Liver (tissue), 9 donors: Measurements from ENCODE around the gene FNTB. TPM values are rescaled to one million over a fixed set of nuclear protein-coding genes. Genes with fewer than 3 reads are reported as not detected.

Source experiments
- DNase-seq: peaks from one replicate; pipeline ENCODE4 v3.0.0-alpha.2; 2017; ENCODE audit warnings: low spot score
- H3K27ac ChIP-seq, 2 donors: one replicate each; pipeline ENCODE4 v1.7.0; 2013; ENCODE audit warnings: inconsistent platforms in 2 of 2, low read length in 2 of 2, control low read depth in 1 of 2, low read depth in 1 of 2, mild to moderate bottlenecking in 1 of 2
- H3K27me3 ChIP-seq, 4 donors: one replicate each; pipeline versions ENCODE4 v1.6.1 to v1.7.0; 2013; ENCODE audit warnings: low read length in 3 of 4, inconsistent platforms in 1 of 4, mild to moderate bottlenecking in 1 of 4, moderate library complexity in 1 of 4; ENCODE audit not compliant: control insufficient read depth in 4 of 4, insufficient read depth in 4 of 4
- H3K36me3 ChIP-seq, 4 donors: one replicate each; pipeline versions ENCODE4 v1.6.1 to v1.7.0; 2013; ENCODE audit warnings: low read length in 3 of 4, mild to moderate bottlenecking in 3 of 4, low read depth in 1 of 4, moderate library complexity in 1 of 4; ENCODE audit not compliant: control insufficient read depth in 4 of 4, insufficient read depth in 3 of 4
- H3K4me1 ChIP-seq, 4 donors: one replicate each; pipeline versions ENCODE4 v1.6.1 to v1.7.0; 2013; ENCODE audit warnings: low read length in 3 of 4, mild to moderate bottlenecking in 3 of 4, moderate library complexity in 1 of 4; ENCODE audit not compliant: control insufficient read depth in 4 of 4, insufficient read depth in 4 of 4
- H3K4me3 ChIP-seq, 3 donors: one replicate each; pipeline versions ENCODE4 v1.6.1 to v1.7.0; 2013; ENCODE audit warnings: low read length in 3 of 3, control low read depth in 1 of 3, low read depth in 1 of 3, mild to moderate bottlenecking in 1 of 3
- H3K9ac ChIP-seq, 2 donors: one replicate each; pipeline ENCODE4 v1.7.0; 2013; ENCODE audit warnings: low read length in 2 of 2, mild to moderate bottlenecking in 2 of 2, moderate library complexity in 2 of 2, control low read depth in 1 of 2, low read depth in 1 of 2
- H3K9me3 ChIP-seq, 4 donors: one replicate each; pipeline versions ENCODE4 v1.6.1 to v1.7.0; 2013; ENCODE audit warnings: low read length in 3 of 4; ENCODE audit not compliant: control insufficient read depth in 4 of 4
- ATF3 ChIP-seq: IDR thresholded peaks from 2 replicates; pipeline ENCODE4 v1.6.1; 2016; ENCODE audit warnings: antibody characterized with exemption
- EGR1 ChIP-seq, 2 donors: IDR thresholded peaks; 2 replicates each; pipeline ENCODE4 v1.6.1; 2016 to 2018; ENCODE audit warnings: antibody characterized with exemption in 2 of 2, low read depth in 2 of 2
- FOXA1 ChIP-seq: IDR thresholded peaks from 2 replicates; pipeline ENCODE4 v1.6.1; 2016; ENCODE audit warnings: antibody characterized with exemption
- FOXA2 ChIP-seq: IDR thresholded peaks from 2 replicates; pipeline ENCODE4 v1.6.1; 2016; ENCODE audit warnings: antibody characterized with exemption
- GABPA ChIP-seq, 2 donors: IDR thresholded peaks in 1 of 2; conservative IDR thresholded peaks in 1 of 2; 2 replicates each; pipeline ENCODE4 v1.6.1; 2016; ENCODE audit warnings: antibody characterized with exemption in 2 of 2, mild to moderate bottlenecking in 1 of 2, moderate library complexity in 1 of 2
- HNF4A ChIP-seq, 2 donors: conservative IDR thresholded peaks; 2 replicates each; pipeline ENCODE4 v1.6.1; 2016; ENCODE audit warnings: antibody characterized with exemption in 2 of 2, mild to moderate bottlenecking in 2 of 2
- HNF4G ChIP-seq: IDR thresholded peaks from 2 replicates; pipeline ENCODE4 v1.6.1; 2016; ENCODE audit warnings: antibody characterized with exemption
- JUND ChIP-seq, 2 donors: IDR thresholded peaks; 2 replicates each; pipeline ENCODE4 v1.6.1; 2016; ENCODE audit warnings: antibody characterized with exemption in 2 of 2
- NR2F2 ChIP-seq: IDR thresholded peaks from 2 replicates; pipeline ENCODE4 v1.6.1; 2016; ENCODE audit warnings: antibody characterized with exemption
- RAD21 ChIP-seq, 2 donors: IDR thresholded peaks; 2 replicates each; pipeline ENCODE4 v1.6.1; 2016; ENCODE audit warnings: antibody characterized with exemption in 2 of 2, mild to moderate bottlenecking in 2 of 2
- REST ChIP-seq: IDR thresholded peaks from 2 replicates; pipeline ENCODE4 v1.6.1; 2016; ENCODE audit warnings: antibody characterized with exemption, mild to moderate bottlenecking
- RXRA ChIP-seq, 2 donors: IDR thresholded peaks; 2 replicates each; pipeline ENCODE4 v1.6.1; 2017 to 2018; ENCODE audit warnings: antibody characterized with exemption in 2 of 2, mild to moderate bottlenecking in 1 of 2
- SP1 ChIP-seq: IDR thresholded peaks from 2 replicates; pipeline ENCODE4 v1.6.1; 2018; ENCODE audit warnings: antibody characterized with exemption, mild to moderate bottlenecking
- TAF1 ChIP-seq: conservative IDR thresholded peaks from 2 replicates; pipeline ENCODE4 v1.6.1; 2016; ENCODE audit warnings: antibody characterized with exemption, mild to moderate bottlenecking
- YY1 ChIP-seq: IDR thresholded peaks from 2 replicates; pipeline ENCODE4 v1.6.1; 2016; ENCODE audit warnings: antibody characterized with exemption, mild to moderate bottlenecking
- ZBTB33 ChIP-seq: IDR thresholded peaks from 2 replicates; pipeline ENCODE4 v1.6.1; 2016; ENCODE audit warnings: antibody characterized with exemption
- WGBS: extraction: QIAGEN DNeasy Blood & Tissue Kit; methylation state at CpG from one replicate; pipeline ENCODE4 v1.1.7; 2013; 5-methylcytosine and 5-hydroxymethylcytosine counted together
- polyA plus RNA-seq, 2 donors: library from polyadenylated mRNA; stranded (reverse) in 1 of 2; unstranded in 1 of 2; fragments of 200-250 nt in 1 of 2; fragments of >200 nt in 1 of 2; fragmentation: Nextera tagmentation in 1 of 2; extraction: Ambion mirVana in 1 of 2; gene quantifications; one replicate each; pipeline versions ENCODE4 v1.2.1 to v1.2.3, GENCODE V29; 2013 to 2015
- total RNA-seq, 2 donors: library from RNA; depleted of rRNA; stranded (reverse); fragments of >200 nt; gene quantifications; one replicate each; pipeline ENCODE4 v1.2.3, GENCODE V29; 2014
- TF ChIP-seq, protein P1 (sequence below): fragments of 150-350 bp; IDR thresholded peaks from 2 replicates; pipeline ENCODE4 v1.5.1; 2017; ENCODE audit warnings: improper control_type of control experiment, low read depth, low read length; ENCODE audit not compliant: missing input control
- TF ChIP-seq, protein P2 (sequence below): IDR thresholded peaks from 2 replicates; pipeline ENCODE4 v1.6.1; 2016; ENCODE audit warnings: antibody characterized with exemption
- donor health status: healthy.
- donor health status: healthy.
- donor health status: healthy.
- donor health status: healthy.
- donor health status: healthy.

FNTB gene
- total and polyA plus RNA-seq, 4 donors: 6.3 to 17.2 (median 9.0) TPM

GRCh38 chr14:64953310-64953654, 33.4 kb upstream of the FNTB start:
- no peak overlapping the region for H3K9ac ChIP-seq
- no peaks in the 10 kb centered on the region for H3K9me3 ChIP-seq
- no peaks in the 10 kb centered on the region for H3K27me3 ChIP-seq
- DNase-seq: no peak
- peaks cover 0 to 2% (median 0%) of the 10 kb centered on the region in 4 donors for H3K36me3 ChIP-seq
- TF ChIP-seq HNF4G: no peak
- no peak for TF ChIP-seq JUND (IDR thresholded peaks at IDR 0.05)
- no peak for TF ChIP-seq RXRA (IDR thresholded peaks at IDR 0.05)
- no peak for TF ChIP-seq ATF3
- TF ChIP-seq, protein P1, sequence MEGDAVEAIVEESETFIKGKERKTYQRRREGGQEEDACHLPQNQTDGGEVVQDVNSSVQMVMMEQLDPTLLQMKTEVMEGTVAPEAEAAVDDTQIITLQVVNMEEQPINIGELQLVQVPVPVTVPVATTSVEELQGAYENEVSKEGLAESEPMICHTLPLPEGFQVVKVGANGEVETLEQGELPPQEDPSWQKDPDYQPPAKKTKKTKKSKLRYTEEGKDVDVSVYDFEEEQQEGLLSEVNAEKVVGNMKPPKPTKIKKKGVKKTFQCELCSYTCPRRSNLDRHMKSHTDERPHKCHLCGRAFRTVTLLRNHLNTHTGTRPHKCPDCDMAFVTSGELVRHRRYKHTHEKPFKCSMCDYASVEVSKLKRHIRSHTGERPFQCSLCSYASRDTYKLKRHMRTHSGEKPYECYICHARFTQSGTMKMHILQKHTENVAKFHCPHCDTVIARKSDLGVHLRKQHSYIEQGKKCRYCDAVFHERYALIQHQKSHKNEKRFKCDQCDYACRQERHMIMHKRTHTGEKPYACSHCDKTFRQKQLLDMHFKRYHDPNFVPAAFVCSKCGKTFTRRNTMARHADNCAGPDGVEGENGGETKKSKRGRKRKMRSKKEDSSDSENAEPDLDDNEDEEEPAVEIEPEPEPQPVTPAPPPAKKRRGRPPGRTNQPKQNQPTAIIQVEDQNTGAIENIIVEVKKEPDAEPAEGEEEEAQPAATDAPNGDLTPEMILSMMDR: no peak
- TF ChIP-seq ZBTB33: no peak
- no peak for TF ChIP-seq HNF4A (conservative IDR thresholded peaks at IDR 0.05)
- TF ChIP-seq SP1: no peak
- TF ChIP-seq GABPA (IDR thresholded peaks at IDR 0.05 in 1 of 2, conservative IDR thresholded peaks at IDR 0.05 in 1 of 2): no peak
- TF ChIP-seq YY1: no peak
- no peak for TF ChIP-seq FOXA2
- TF ChIP-seq TAF1: no peak
- no peak for TF ChIP-seq RAD21 (IDR thresholded peaks at IDR 0.05)
- no peak for TF ChIP-seq REST
- TF ChIP-seq, protein P2, sequence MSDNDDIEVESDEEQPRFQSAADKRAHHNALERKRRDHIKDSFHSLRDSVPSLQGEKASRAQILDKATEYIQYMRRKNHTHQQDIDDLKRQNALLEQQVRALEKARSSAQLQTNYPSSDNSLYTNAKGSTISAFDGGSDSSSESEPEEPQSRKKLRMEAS: no peak
- TF ChIP-seq NR2F2: no peak
- no peak for TF ChIP-seq FOXA1
- no peak for TF ChIP-seq EGR1 (IDR thresholded peaks at IDR 0.05; ENCODE audit: low read depth in 2 of 2)
- H3K4me3 ChIP-seq: no peak overlapping the region
- peaks cover 3 to 10% (median 8%) of the 10 kb centered on the region in 4 donors for H3K4me1 ChIP-seq
- WGBS: 97% methylated on average over 8 of the region's 8 CpGs
- H3K27ac ChIP-seq: no peak overlapping the region
